Smooth muscle cell (in vitro differentiated cells): ENCODE data around the gene EDEM1. TPM values are rescaled to one million over a fixed set of nuclear protein-coding genes. Genes with fewer than 3 reads are reported as not detected.
"Not testable (repeated sequence)": the region's sequence is repeated elsewhere in the genome, so short reads cannot be mapped to it uniquely, and the experiment has no call there.

Experiments
- DNase-seq: peaks from one replicate; lab custom pipeline; 2025; ENCODE audit not compliant: unreplicated experiment; lab: John Stamatoyannopoulos, UW
- H2AFZ ChIP-seq: fragments of 200-600 bp; sonication (generic); 2 replicates; pipeline ENCODE4 v1.6.0; 2016; ENCODE audit warnings: antibody characterized with exemption, low read depth, mild to moderate bottlenecking
- H3F3A ChIP-seq: fragments of 200-600 bp; sonication (generic); 2 replicates; pipeline ENCODE4 v1.6.0; 2017; ENCODE audit warnings: antibody characterized with exemption, low read depth
- H3K27ac ChIP-seq: fragments of 200-600 bp; sonication (generic); 2 replicates; pipeline ENCODE4 v1.5.1; 2016; ENCODE audit warnings: low read depth, mild to moderate bottlenecking
- H3K27me3 ChIP-seq: fragments of 200-600 bp; sonication (generic); 2 replicates; pipeline ENCODE4 v1.6.1; 2016; ENCODE audit warnings: low read depth, mild to moderate bottlenecking
- H3K36me3 ChIP-seq: fragments of 200-600 bp; sonication (generic); 2 replicates; pipeline ENCODE4 v1.5.1; 2016; ENCODE audit warnings: low read depth
- H3K4me1 ChIP-seq: fragments of 200-600 bp; sonication (generic); 2 replicates; pipeline ENCODE4 v1.5.1; 2016; ENCODE audit warnings: low read depth
- H3K4me2 ChIP-seq: fragments of 200-600 bp; sonication (generic); 2 replicates; pipeline ENCODE4 v1.6.0; 2016; ENCODE audit warnings: mild to moderate bottlenecking
- H3K4me3 ChIP-seq: fragments of 200-600 bp; sonication (generic); 2 replicates; pipeline ENCODE4 v1.5.1; 2016; ENCODE audit warnings: mild to moderate bottlenecking
- H3K79me2 ChIP-seq: fragments of 200-600 bp; sonication (generic); 2 replicates; pipeline ENCODE4 v1.6.0; 2016; ENCODE audit warnings: low read depth, mild to moderate bottlenecking
- H3K9ac ChIP-seq: fragments of 200-600 bp; sonication (generic); 2 replicates; pipeline ENCODE4 v1.6.0; 2016; ENCODE audit warnings: low read depth
- H3K9me3 ChIP-seq: fragments of 200-600 bp; sonication (generic); replicated peaks from 2 replicates; pipeline ENCODE4 v1.5.1; 2016; ENCODE audit warnings: low read depth
- H4K20me1 ChIP-seq: fragments of 200-600 bp; sonication (generic); 2 replicates; pipeline ENCODE4 v1.6.0; 2016; ENCODE audit warnings: low read depth
- whole genome bisulfite sequencing: methylation state at CpG from one replicate; pipeline ENCODE4 v1.1.7; 2016; ENCODE audit warnings: low lambda C conversion rate; 5-methylcytosine and 5-hydroxymethylcytosine counted together
- polyA plus RNA-seq: library from polyadenylated mRNA; unstranded; fragments of >200 nt; fragmentation: Nextera tagmentation; extraction: Ambion mirVana; gene quantifications from 2 replicates; pipeline ENCODE4 v1.2.1, GENCODE V29; 2016
- total RNA-seq: library from RNA; depleted of rRNA; stranded (reverse); fragments of >200 nt; gene quantifications from 2 replicates; pipeline ENCODE4 v1.2.3, GENCODE V29; 2014
- TF ChIP-seq, protein P1 (sequence below): fragments of 200-600 bp; sonication (generic); IDR thresholded peaks from 2 replicates; pipeline ENCODE4 v1.5.1; 2017; ENCODE audit warnings: borderline replicate concordance, mild to moderate bottlenecking, antibody characterized with exemption; ENCODE audit not compliant: insufficient read depth, poor library complexity, severe bottlenecking

The EDEM1 gene
- total and polyA plus RNA-seq, 2 experiments from 2014 or later, result 29.0 to 43.6 TPM

DNA sequence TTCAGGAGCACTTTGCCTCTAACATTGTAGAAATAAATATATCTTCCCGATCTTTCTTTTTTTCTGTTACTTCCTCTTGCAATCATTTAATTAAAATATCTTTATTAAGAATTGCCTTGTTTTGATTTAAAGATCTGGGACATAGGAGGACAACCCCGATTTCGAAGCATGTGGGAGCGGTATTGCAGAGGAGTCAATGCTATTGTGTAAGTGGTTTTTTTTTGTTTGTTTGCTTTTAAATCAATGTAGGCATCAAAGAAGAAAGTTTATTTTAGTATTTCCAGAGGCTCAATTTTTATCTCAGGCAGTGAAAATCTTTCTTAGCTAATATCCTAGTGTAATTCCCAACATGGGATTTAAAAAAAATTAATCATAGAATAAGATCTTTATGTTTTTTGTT is 15.5 kb upstream of the EDEM1 start:
- Histone ChIP-seq H2AFZ (no peak overlapping the region), H3K27ac (no peak overlapping the region), H3K79me2 (peaks cover 44% of the 10 kb centered on the region), H3K36me3 (peaks cover 22% of the 10 kb centered on the region), H3K4me1 (no peaks in the 10 kb centered on the region), H3K4me3 (no peak overlapping the region), H3K4me2 (no peak overlapping the region), H3F3A (no peaks in the 10 kb centered on the region), H4K20me1 (peaks cover 58% of the 10 kb centered on the region), H3K9ac (no peak overlapping the region), H3K9me3 (no peaks in the 10 kb centered on the region), H3K27me3 (no peaks in the 10 kb centered on the region)
- TF ChIP-seq, protein P1, sequence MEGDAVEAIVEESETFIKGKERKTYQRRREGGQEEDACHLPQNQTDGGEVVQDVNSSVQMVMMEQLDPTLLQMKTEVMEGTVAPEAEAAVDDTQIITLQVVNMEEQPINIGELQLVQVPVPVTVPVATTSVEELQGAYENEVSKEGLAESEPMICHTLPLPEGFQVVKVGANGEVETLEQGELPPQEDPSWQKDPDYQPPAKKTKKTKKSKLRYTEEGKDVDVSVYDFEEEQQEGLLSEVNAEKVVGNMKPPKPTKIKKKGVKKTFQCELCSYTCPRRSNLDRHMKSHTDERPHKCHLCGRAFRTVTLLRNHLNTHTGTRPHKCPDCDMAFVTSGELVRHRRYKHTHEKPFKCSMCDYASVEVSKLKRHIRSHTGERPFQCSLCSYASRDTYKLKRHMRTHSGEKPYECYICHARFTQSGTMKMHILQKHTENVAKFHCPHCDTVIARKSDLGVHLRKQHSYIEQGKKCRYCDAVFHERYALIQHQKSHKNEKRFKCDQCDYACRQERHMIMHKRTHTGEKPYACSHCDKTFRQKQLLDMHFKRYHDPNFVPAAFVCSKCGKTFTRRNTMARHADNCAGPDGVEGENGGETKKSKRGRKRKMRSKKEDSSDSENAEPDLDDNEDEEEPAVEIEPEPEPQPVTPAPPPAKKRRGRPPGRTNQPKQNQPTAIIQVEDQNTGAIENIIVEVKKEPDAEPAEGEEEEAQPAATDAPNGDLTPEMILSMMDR, result no peak
- DNase-seq, result no peak
- 100% methylated on average over 4 of the region's 4 CpGs for WGBS

DNA sequence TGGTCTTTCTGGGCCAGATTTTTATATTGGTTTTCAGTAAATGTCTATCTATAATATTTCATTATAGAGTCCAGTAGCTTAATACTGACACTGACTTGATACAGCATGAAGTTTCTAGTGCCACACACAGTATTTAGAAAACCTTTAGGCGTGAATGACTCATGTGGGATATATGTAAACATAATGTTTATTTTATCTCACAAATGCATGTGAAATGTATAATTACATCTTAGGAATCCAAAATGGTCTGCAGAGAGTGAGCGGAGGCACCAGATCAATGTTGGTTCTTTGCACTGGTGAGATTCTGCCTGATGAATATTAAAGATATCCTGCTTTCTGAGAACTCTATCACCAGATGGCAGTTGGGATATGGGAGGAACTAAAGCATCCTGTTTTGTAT is 8.5 kb upstream of the EDEM1 start:
- 90% methylated on average over 2 of the region's 2 CpGs for WGBS
- H3K4me2 ChIP-seq, H3F3A ChIP-seq, H2AFZ ChIP-seq, H3K4me1 ChIP-seq, H3K9ac ChIP-seq, H3K9me3 ChIP-seq, H3K27ac ChIP-seq, DNase-seq, H3K27me3 ChIP-seq, H3K79me2 ChIP-seq, H3K4me3 ChIP-seq: not testable (repeated sequence)
- H3K36me3 ChIP-seq, result peaks cover 14% of the 10 kb centered on the region
- peaks cover 23% of the 10 kb centered on the region for H4K20me1 ChIP-seq

DNA sequence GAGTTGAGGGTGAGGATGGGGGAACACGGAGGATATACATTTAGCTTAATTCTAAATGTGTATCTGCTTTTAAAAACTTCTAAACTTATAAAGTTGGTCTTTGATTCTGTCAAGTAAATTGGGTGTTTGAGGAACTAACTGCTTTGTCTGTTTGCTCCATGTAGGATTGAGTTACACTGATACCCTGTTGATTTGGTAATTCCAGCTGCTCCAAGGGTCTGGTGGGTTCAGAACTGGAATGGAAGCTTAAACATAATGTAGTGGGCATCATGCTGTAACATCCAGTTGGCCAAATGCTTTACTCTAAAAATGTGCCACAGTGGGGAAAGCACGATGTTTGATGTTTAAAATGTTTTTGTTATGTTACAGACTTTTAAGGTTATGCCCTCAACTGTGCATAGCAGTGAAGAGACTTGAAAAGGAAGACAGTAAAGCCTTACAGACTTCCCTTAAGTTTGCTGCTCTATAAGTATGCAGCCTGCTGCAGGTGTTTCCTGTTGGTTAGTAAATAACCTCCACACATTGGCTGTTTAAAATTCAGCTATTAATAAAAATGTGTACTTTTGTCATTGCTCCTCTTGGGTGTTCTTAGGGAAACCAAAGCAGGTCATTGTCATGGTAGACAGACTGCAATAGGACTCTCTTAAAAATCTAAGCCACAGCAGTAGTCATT is 5.9 kb upstream of the EDEM1 start:
- peaks cover 5% of the 10 kb centered on the region for H3K36me3 ChIP-seq
- no peaks in the 10 kb centered on the region for H3K9me3 ChIP-seq
- H3K4me2 ChIP-seq, result no peak overlapping the region
- DNase-seq, result no peak
- peaks cover 4% of the 10 kb centered on the region for H3K4me1 ChIP-seq
- no peak overlapping the region for H3K27ac ChIP-seq
- H2AFZ ChIP-seq, result no peak overlapping the region
- no peaks in the 10 kb centered on the region for H3K27me3 ChIP-seq
- no peak overlapping the region for H3K9ac ChIP-seq
- no peak overlapping the region for H3K4me3 ChIP-seq
- no peaks in the 10 kb centered on the region for H3K79me2 ChIP-seq
- H3F3A ChIP-seq, result peaks cover 15% of the 10 kb centered on the region
- H4K20me1 ChIP-seq, result peaks cover 9% of the 10 kb centered on the region
- WGBS, result 100% methylated on average over 2 of the region's 2 CpGs
- TF ChIP-seq, protein P1, result no peak

DNA sequence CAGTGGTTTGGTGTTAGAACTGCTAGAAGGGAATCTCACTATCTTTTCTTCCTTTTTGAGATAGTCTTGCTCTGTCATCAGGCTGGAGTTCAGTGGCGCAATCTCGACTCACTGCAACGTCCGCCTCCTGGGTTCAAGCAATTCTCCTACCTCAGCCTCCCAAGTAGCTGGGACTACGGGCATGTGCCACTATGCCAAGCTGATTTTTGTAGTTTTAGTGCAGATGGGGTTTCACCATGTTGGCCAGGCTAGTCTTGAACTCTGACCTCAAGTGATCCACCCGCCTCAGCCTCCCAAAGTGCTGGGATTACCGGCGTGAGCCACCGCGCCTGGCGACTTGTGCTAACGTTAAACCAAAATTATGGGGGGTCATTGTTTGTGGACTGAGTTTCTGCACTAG is 3.8 kb upstream of the EDEM1 start:
- H3K4me2 ChIP-seq, H3K4me3 ChIP-seq, H3K27me3 ChIP-seq, H3K27ac ChIP-seq, H3K36me3 ChIP-seq, H3K9me3 ChIP-seq, DNase-seq, H3K4me1 ChIP-seq, H3K9ac ChIP-seq, H4K20me1 ChIP-seq, H2AFZ ChIP-seq: not testable (repeated sequence)
- 95% methylated on average over 12 of the region's 12 CpGs for WGBS
- H3F3A ChIP-seq, result peaks cover 15% of the 10 kb centered on the region
- H3K79me2 ChIP-seq, result peaks cover 12% of the 10 kb centered on the region
